ENCODE measurements around the gene TMEM82.
"Not testable (repeated sequence)": the region's sequence is repeated elsewhere in the genome, so short reads cannot be mapped to it uniquely, and the experiment has no call there.

The TMEM82 gene

GRCh38 chr1:15742339-15742801 is at the start of gene TMEM82:
Gene TMEM82, plus strand, starts transcription at chr1:15742499. Its CDS starts 61 bp downstream, at chr1:15742560.
- no peak for DNase-seq (ENCODE audit: low read depth in 2 of 2, low spot score in 1 of 2)

- DNase-seq (ENCODE audit: low read depth in 2 of 2, low spot score in 1 of 2), result no peak
Observed at GRCh38 chr1:15693371-15693770, 48.9 kb upstream of the TMEM82 start.

- DNase-seq (ENCODE audit: low read depth in 2 of 2, low spot score in 1 of 2), result no peak
Observed at GRCh38 chr1:15696956-15697521, 45.3 kb upstream of the TMEM82 start.

- DNase-seq (ENCODE audit: low read depth in 2 of 2, low spot score in 1 of 2), result no peak
Observed at GRCh38 chr1:15698201-15698600, 44.1 kb upstream of the TMEM82 start.

- DNase-seq (ENCODE audit: low read depth in 2 of 2, low spot score in 1 of 2), result not testable (repeated sequence)
Observed at GRCh38 chr1:15699321-15699720, 43.0 kb upstream of the TMEM82 start.

GRCh38 chr1:15700508-15700907 is 41.8 kb upstream of the TMEM82 start:
- no peak for DNase-seq (ENCODE audit: low read depth in 2 of 2, low spot score in 1 of 2)

- DNase-seq (ENCODE audit: low read depth in 2 of 2, low spot score in 1 of 2), result no peak
Observed at GRCh38 chr1:15701784-15702183, 40.5 kb upstream of the TMEM82 start.

- no peak for DNase-seq (ENCODE audit: low read depth in 2 of 2, low spot score in 1 of 2)
Observed at GRCh38 chr1:15702722-15703550, 39.4 kb upstream of the TMEM82 start.

- no peak for DNase-seq (ENCODE audit: low read depth in 2 of 2, low spot score in 1 of 2)
Observed at GRCh38 chr1:15703562-15703961, 38.7 kb upstream of the TMEM82 start.

GRCh38 chr1:15704526-15705183 is 37.6 kb upstream of the TMEM82 start:
- no peak for DNase-seq (ENCODE audit: low read depth in 2 of 2, low spot score in 1 of 2)

GRCh38 chr1:15705184-15705566 is 37.1 kb upstream of the TMEM82 start:
- DNase-seq (ENCODE audit: low read depth in 2 of 2, low spot score in 1 of 2), result no peak

GRCh38 chr1:15706751-15707150 is 35.5 kb upstream of the TMEM82 start:
- DNase-seq (ENCODE audit: low read depth in 2 of 2, low spot score in 1 of 2), result no peak

- no peak for DNase-seq (ENCODE audit: low read depth in 2 of 2, low spot score in 1 of 2)
Observed at GRCh38 chr1:15707239-15707925, 34.9 kb upstream of the TMEM82 start.

- no peak for DNase-seq (ENCODE audit: low read depth in 2 of 2, low spot score in 1 of 2)
Observed at GRCh38 chr1:15708486-15709137, 33.7 kb upstream of the TMEM82 start.

- no peak for DNase-seq (ENCODE audit: low read depth in 2 of 2, low spot score in 1 of 2)
Observed at GRCh38 chr1:15709226-15709625, 33.1 kb upstream of the TMEM82 start.

- DNase-seq (ENCODE audit: low read depth in 2 of 2, low spot score in 1 of 2), result no peak
Observed at GRCh38 chr1:15712168-15712567, 30.1 kb upstream of the TMEM82 start.

GRCh38 chr1:15714406-15715136 is 27.7 kb upstream of the TMEM82 start:
- no peak for DNase-seq (ENCODE audit: low read depth in 2 of 2, low spot score in 1 of 2)

- DNase-seq (ENCODE audit: low read depth in 2 of 2, low spot score in 1 of 2), result no peak
Observed at GRCh38 chr1:15717418-15718125, 24.7 kb upstream of the TMEM82 start.

GRCh38 chr1:15718199-15718601 is 24.1 kb upstream of the TMEM82 start:
- no peak for DNase-seq (ENCODE audit: low read depth in 2 of 2, low spot score in 1 of 2)

All from stimulated activated CD8-positive, alpha-beta memory T cell treated with anti-CD3 and anti-CD28 coated beads, Interleukin-4, amount 100 ng/mL, for 1 hour (primary cell).